HG02798 (cell line): Measurements from ENCODE around the gene KASH5.
A peak's percentile ranks its signal among the peaks of the same experiment; 100 is the strongest.
"Not testable (repeated sequence)": the region's sequence is repeated elsewhere in the genome, so short reads cannot be mapped to it uniquely, and the experiment has no call there.

Source experiments
- ATAC-seq: cut with Tn5 transposase; IDR thresholded peaks from one replicate; pipeline ENCODE4 v1.9.1; 2021; ENCODE audit warnings: mild to moderate bottlenecking; ENCODE audit not compliant: unreplicated experiment, poor library complexity

The KASH5 gene

DNA sequence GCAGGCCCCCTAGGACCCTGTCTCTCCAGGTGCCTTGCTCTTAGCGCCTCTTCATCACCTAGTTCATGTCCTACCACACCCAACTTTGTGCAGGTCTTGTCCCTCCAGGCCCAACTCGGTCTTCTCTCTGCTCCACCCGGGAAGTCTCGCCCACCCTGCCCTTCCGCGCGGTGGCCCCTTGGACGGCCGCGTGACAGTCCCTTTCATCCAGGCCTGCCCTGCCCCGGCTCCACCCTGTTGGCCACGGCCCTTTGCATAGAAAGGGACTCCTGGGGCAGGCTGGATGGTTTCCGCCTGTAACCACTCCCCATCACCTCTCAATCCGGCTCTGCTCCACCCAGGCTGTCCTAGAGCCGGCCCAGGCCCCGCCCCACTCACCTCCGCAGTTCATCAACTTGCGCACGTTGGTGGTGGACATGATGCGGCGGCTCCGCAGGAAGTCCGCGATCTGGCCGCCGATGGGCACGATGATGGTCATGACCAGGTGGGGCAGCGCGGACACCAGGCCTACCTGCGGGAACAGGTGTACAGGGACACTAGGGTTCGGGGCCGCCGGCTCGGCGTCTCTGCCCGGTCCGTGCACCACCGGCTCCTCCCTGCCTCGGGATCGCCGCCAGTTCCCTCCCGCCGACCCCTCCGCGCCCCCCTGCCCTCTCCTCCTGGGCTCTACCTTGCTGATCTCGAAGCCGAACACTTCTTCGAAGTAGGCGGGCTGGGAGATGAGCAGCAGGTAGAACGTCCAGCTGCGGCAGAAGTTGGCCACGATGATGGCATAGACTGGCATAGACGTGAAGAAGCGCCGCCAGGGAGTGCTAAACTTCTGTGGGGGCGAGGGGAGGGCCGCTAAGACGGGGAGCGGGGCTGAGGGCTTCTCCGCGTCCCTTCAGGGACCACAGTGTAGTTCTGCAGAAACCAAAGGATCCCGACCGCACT is 44.4 kb downstream of the KASH5 start:
- no peak for ATAC-seq

DNA sequence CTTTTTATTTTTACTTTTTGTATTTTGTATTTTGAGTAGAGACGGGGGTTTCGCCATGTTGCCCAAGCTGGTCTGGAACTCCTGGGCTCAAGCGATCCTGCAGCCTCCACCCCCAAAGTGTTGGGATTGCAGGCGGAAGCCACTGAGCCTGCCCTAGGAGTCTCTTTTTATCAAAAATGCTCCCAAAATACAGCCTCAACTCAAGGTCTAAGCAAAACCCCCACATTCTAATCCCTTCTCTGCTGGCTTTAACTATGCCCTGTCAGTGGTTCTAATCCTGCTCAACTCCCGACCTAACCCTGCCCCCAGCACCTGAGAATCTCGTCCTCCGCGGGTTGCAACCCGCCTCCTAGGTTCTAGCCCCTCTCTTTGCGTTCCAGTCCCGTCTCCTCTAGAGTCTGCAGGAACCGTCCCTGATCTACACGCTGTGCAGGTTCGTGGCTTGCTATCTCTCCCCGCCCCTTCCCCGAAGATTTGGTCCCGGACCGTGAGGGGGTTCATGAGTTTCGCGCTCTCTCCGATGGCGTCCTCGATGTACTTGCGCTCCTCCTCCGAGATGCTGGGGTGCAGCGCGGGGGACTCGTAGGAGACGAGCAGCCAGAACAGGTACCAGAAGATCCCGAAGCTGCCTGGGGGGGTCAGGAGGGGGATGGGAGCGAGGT is 45.3 kb downstream of the KASH5 start:
- ATAC-seq: no peak

DNA sequence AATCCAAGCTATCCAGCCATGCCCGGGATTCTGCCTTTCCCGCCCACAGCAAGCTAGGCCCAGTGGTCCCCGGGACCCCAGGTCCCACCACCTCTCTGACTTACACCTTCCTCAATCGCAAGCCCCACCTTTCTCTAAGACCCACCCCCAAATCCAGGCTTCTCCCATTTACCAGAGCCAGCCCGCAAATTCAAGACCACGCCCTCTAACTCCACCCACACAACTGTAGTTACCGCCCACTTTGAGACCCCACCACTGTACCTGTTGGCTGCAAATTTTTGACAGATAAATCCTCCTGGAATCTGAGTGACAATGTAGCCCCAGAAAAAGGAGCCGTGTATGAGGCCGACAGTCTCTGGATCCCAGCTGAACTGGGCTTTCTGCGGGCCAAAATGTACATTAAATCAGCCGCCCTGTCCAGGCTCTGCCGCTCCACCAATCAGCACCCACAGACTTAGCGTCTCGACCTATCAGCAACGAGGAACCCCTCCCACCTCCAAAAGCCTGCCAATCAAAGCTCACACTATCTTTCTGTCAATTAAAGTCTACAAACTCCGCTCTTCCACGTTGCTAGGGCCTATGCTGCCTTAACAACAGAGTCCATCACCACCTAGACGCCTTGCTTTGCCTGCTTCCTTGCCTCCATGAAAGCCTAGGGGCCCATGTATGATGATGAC is 47.0 kb downstream of the KASH5 start:
- no peak for ATAC-seq

DNA sequence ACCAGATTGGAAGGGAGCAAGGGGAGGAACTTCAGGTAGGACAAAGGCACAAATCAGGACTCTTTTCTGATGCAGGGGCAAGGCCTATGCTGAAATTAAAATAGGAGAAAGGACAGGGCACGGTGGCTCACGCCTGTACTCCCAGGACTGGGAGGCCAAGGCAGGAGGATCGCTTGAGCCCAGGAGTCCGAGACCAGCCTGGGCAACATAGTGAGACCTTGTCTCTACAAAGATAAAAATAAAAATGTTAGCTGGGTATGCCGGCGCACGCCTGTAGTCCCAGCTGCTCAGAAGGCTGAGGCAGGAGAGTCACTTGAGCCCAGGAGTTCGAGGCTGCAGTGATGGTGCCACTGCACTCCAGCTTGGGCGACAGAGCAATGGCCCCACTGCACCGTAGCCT is 47.6 kb downstream of the KASH5 start:
- ATAC-seq: no peak

DNA sequence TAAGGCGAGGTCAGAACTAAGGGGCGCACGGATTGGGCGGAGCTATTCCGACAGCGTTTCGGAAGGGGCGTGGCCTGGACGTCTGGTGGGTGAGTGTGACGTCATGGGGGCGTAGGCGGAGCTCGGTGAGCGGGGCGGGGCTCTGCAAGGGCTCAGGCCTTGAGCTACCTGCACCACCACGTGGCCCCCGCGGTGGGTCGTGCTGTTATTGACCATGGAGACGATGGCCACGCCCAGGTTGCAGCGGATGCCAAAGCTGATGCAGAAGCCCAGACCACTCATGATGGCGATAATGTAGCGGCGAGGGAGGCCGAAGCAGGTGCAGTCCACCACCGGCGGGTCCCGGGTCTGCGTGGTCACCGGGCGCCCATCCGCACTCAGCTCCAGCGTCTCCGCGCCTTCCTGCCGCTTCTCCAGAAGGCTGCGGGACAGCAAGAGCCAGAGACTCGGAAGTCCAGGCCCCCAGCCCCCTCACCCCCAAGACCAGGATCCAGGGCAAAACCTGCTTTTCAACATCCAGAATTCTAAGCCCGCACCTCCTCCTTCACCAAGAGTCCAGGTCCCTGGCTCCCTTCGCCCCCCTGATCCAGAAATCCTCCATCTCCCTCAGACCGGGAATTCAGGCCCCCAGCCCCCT is 48.5 kb downstream of the KASH5 start:
- no peak for ATAC-seq

DNA sequence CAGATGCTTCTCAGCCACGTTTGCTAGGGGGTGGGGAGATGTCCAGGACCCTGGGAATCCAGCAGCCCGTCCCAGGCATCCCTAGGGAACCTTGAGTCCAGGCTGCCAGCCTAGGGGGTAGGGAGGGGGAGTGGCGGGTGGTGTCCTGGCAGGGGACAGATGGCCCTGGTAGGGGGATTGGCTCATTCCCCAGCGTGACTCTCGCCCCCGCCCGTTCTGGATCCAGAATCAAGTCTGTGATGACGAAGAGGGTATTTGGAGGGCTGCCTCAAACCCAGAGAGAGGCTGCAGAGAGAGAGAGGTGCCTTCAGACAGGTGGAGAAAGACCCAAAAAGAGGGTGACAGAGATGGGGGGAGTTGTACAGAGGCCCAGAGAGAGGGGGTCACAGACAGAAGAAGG is 49.2 kb downstream of the KASH5 start:
- ATAC-seq: no peak

DNA sequence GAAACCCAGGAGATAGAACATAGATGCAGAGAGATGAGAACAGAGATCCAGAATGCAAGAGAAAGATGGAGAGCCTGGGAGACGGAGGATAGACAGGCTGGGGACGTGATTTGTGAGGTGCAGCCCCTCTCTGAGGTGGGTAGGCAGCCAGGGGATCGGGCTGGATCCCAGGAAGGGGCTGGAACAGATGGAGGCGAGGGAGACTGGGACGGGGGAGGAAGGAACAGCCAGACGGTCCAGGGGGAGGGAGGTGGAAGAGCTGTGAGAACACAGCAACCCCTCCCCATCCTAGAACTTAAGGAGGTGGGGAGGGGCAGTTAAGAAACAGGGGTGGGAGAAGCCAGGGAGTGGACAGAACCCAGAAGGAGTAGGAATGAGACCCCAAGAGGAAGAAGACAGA is 50.2 kb downstream of the KASH5 start:
- ATAC-seq: no peak

DNA sequence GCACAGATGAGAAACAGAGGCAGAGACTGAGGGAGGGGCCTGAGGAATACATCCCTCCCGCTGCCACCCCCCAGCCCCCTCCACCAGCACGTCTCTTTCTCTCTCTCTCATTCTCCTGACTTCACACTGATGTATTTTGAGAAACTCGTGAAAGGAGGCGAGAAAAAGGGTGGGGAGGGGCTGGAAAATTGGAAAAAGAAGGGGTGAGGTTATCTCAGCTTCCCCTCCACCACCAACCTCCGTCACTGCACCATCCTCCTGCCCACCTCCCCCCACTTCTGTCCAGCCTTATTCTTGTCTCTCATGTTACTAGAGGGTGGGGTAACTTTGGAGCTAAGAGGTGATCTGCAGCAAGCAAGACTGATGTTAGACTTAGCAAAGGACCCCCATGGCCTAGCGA is 51.8 kb downstream of the KASH5 start:
- ATAC-seq: no peak

DNA sequence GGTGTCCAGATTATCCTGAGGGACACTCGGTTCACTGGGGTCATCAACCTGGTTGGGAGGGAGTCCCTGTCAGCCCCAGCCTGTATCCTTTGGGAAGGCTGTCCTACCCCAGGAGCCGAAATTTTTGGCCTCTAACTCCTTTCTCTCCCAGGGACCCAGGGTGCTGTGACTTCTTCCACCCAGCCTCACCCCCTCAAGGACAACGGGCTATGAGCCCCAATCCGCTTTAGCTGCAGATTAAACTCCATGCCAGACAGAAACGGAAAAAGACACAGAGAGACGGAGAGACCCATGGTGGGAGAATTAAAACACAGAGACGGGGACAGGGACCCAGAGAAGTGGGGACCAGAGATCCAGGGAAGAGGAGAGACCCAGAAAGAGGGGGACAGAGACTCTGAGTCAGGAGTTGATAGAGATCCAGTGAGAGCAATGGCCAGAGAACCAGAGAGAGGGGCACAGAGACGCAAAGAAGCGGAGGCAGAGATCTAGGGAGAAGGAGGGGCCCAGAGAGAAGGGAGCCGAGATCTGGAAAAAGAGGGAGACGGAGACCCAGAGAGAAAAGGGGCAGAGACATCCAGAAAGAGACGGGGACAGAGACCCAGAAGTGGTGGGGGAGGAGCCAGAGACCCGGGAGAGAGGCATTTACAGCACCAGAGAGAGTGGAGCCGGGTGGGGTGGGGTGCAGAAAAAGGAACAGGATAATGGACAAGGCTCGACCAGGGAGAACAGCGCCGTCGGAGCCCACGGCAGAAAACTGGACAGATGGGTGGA is 52.6 kb downstream of the KASH5 start:
- no peak for ATAC-seq

DNA sequence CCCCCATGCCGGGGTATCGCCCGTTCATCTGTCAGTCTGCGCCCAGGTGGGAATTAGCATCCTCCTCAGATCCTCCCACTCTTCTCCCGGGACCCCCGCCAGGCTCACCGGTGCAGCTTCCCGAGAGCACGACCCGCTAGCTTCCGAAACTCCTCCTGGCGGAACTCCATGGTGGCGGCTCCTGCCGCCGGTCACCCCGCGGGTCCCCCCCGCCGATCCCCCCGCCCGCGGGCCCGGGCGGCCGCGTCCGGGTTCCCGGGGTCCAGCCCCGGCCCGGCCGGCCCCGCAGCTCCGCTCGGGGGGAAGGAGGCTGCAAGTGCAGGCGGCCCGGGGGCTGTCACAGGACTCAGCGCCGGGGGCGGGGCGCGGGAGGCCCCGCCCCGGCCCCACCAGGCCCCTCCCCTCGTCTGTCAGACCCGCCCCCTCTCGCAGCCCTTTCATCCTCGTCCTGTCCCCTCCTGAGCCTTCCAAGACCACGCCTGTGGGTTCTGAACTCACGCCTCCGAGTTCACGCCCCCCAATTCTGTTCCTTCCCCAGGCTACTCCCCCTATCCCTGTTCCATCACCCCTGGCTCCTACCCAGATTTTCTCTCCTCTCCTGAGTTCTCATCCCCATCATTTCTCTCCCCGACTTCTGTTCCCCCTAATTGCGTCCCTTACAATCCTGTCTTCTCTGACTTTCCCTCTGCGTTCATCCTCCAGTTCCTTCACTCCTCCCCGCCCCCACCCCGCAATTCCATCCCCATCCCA is 53.3 kb downstream of the KASH5 start, which contains the start of gene SLC17A7:
TSS of gene SLC17A7 (minus strand) at position 318 of the 750 bp plus-strand sequence. CDS start at position 170, 148 bp downstream.
- ATAC-seq: no peak

DNA sequence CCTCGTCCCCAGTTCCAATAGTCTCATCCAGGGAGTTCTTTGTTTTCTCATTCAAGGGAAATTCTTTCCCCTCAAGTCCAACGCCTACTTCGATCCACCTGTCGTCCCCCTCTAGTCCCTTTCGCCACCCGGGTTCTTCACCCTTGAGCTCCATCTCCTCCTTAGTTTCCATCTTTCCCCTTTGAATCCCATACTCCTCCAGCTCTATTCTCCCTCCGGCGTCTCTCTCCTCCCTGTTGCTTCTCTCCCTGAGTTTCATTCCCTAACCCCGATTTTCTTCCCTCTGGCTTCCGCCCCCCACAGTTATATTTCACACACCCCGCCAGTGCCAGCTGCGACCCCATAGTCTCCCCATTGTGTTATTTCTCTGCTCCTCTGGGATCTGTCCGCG is 53.9 kb downstream of the KASH5 start:
- ATAC-seq: no peak

DNA sequence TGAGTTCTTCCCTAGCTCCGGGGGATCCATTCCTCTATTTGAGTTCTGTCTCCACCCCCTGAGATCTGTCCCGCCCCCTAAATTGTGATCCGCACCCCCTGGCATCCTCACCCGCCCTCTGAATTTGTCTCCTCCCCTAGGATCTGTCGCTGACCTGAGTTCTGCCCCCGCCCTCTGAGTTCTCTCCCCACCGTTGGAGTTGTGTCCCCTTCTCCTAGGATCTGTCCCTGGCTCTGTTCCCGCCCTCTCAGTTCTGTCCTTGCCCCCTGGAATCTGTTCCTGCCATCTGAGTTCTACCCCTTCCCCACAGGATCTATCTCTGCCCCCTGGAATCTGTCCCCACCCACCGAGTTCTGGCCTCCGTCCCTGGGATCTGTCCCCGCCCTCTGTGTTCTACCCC is 54.3 kb downstream of the KASH5 start:
- ATAC-seq: no peak

DNA sequence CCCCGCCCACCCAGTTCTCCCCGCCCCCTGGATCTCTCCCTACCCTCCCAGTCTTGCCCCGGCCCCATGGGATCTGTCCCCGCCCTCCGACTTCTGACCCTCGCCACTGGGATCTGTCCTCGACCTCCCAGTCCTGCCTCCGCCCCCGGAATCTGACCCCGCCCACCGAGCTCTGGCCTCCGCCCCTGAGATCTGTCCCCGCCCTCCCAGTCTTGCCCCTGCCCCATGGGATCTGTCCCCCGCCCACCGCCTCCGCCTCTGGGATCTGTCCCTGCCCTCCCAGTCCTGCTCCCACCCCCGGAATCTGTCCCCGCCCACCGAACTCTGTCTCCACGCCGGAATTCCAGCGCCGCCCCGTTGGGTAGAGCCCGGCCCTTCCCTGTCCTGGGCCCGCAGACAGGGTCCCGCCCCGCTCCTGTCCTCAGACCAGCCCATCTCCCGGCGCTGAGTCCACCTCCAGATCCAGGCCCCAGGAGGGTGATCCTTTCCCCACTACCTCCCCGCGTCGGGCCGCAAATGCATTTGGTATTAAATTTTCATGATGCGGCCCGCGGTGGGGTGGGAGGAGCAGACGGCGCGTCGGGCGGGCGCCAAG is 54.8 kb downstream of the KASH5 start:
- no peak for ATAC-seq

DNA sequence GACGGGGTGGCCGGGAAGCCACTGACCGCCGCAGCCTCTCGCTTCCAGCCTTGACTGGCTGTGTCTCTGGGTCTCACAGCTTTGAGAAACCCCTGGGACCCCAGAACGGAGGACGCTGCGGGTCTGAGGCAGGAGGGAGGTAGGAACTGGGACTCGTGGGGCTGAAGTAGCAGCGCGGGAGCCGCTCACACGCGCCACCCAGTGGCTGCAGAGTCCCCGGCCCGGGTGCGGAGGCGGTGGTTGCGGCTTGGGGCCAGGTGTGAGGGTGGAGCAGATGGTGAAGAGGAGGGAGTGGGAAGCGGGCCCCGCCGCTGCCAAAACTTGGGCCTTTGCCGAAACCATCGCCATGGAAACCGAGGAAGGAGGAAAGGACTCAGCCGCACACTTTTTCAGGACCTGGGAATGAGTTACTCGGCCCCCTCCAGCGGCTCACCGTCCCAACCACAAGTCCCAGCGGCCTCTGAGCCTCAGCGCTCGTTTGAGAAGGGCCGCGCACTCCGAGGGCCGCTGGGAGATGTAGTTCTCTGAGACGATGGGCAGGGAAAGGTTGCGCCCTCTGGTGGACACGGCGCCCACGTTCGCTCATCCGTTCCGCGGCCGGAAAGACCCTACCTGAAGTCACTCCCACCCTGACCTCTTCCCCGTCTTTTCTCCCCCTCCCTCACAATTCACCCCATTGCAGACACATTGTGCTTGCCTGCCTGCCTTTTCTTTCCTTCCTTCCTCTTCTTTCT is 55.5 kb downstream of the KASH5 start:
- peak; percentile 82 for ATAC-seq

DNA sequence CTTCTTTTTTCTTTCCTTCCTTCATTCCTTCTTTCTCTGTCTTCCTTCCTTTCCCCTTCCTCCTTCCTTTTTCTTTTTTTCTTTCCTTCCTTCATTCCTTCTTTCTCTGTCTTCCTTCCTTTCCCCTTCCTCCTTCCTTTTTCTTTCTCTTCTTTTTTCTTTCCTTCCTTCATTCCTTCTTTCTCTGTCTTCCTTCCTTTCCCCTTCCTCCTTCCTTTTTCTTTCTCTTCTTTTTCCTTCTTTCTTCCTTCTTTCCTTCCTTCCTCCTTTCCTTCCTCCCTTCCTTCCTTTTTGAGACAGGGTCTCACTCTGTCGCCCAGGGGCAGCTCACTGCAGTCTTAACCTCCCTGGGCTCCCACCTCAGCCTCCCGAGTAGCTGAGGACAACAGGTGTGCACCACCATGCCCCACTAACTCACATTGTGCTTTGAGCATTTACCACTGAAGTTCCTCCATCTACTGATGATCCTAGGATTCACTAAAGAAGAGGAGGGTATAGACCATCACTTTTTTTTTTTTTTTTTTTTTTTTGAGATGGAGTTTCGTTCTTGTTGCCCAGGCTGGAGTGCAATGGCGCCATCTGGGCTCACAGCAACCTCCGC is 56.2 kb downstream of the KASH5 start:
- ATAC-seq: not testable (repeated sequence)

DNA sequence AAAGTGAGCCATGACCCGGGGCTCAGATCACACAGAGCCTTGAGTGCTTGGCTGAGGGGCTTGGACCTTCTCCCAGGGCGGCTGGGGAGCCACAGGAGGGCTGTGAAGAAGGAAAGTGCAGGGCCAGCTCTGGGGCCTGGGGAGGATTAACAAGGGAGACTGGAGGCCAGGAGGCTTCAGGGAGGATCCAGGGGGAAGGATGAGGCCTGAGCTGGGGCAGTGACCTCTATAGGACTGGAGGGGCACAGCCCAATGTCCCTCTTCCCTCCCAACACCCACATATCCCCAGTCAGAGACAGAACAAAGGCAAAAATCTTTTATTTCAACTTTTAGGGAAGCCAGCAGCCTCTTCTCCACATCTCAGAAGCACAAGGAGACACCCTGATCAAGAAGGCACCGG is 57.9 kb downstream of the KASH5 start:
- no peak for ATAC-seq

DNA sequence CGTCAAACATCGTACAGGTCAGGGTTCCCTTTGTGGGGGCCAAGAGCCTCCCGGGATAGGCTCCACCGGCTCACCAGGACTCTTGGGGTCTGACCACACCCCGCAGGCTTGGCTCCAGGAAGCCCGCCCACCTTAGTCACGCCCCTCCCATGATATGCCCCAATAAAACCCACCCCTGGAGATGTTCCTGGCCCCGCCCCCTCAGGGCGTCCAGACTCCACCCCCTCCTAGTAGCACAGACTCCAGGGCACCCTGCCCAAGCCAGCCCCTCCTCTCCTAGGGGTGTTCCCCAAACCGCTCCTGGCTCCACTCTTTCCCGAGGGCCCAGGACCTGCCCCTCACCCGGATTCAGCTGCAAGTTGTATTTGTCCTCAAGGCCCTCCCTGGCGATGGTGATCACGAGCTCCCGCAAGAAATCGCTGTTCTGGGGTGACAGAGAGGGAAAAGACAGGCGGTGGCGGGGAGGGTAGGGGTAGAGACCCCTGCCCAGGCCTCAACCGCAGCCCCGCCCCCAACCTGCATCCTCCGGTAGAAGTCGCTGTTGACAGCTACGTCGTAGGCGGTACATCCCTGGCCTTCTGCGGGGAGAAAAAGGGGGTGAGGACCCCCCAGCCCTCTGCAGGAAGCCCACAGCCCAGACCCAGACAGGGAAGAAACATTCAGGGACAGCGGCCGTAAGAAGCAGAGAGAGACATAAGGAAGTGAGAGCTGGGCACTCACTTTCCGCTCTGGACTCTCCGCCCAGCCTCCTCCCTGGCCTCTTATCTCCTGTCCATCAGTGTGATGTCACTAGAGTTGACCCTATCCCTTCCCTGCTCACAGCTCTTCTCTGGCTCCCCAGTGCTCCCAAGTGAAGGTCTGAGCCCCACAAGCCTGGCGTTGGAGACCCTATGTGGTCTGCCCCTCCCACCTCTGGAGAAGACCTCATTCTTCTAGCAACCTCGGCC is 59.7 kb downstream of the KASH5 start:
- ATAC-seq: no peak
